K562 (cell line): ENCODE data around the gene SPAG4. TPM values are rescaled to one million over a fixed set of nuclear protein-coding genes. Genes with fewer than 3 reads are reported as not detected.
A peak's percentile ranks its signal among the peaks of the same experiment; 100 is the strongest.

ENCODE experiments used
- ARHGAP35 ChIP-seq: fragments of 450-650 bp; IDR thresholded peaks from 2 replicates; pipeline ENCODE4 v1.6.1; 2018; ENCODE audit not compliant: partially characterized antibody
- FOXA1 ChIP-seq: fragments of 450-650 bp; IDR thresholded peaks from 2 replicates; pipeline ENCODE4 v1.6.1; 2016; ENCODE audit warnings: mild to moderate bottlenecking, borderline replicate concordance
- GATAD2B ChIP-seq: fragments of 450-650 bp; IDR thresholded peaks from 2 replicates; pipeline ENCODE4 v1.6.1; 2017; ENCODE audit warnings: mild to moderate bottlenecking, borderline replicate concordance
- HMG20B ChIP-seq: fragments of 250-450 bp; sonication (Bioruptor Pico); IDR thresholded peaks from 2 replicates; pipeline ENCODE4 v1.5.0; 2021; ENCODE audit warnings: mild to moderate bottlenecking
- HNRNPLL ChIP-seq: fragments of 200-400 bp; formaldehyde crosslinking; IDR thresholded peaks from 2 replicates; pipeline ENCODE4 v1.6.1; 2017; ENCODE audit warnings: low read length, low read depth, mild to moderate bottlenecking; ENCODE audit not compliant: poor library complexity, severe bottlenecking
- MCM3 ChIP-seq: fragments of 450-650 bp; IDR thresholded peaks from 2 replicates; pipeline ENCODE4 v1.6.1; 2016
- THRA ChIP-seq: fragments of 450-650 bp; IDR thresholded peaks from 2 replicates; pipeline ENCODE4 v1.6.1; 2017; ENCODE audit warnings: mild to moderate bottlenecking, moderate library complexity
- TSHZ1 ChIP-seq: fragments of 250-450 bp; sonication (Bioruptor Pico); IDR thresholded peaks from 2 replicates; pipeline ENCODE4 v1.4.0; 2020; ENCODE audit warnings: mild to moderate bottlenecking, moderate library complexity
- U2AF2 ChIP-seq: fragments of 200-400 bp; formaldehyde crosslinking; optimal IDR thresholded peaks from 2 replicates; pipeline ENCODE3; 2017; ENCODE audit warnings: low read depth, mild to moderate bottlenecking, low read length
- ZBTB2 ChIP-seq: fragments of 450-650 bp; IDR thresholded peaks from 2 replicates; pipeline ENCODE4 v1.6.1; 2016; ENCODE audit warnings: antibody characterized with exemption
- ZBTB26 ChIP-seq: fragments of 450-650 bp; formaldehyde crosslinking; IDR thresholded peaks from 2 replicates; pipeline ENCODE4 v1.4.0; 2022; ENCODE audit warnings: missing genetic modification characterization
- ZNF143 ChIP-seq: sonication (generic); formaldehyde crosslinking; IDR thresholded peaks from 2 replicates; pipeline ENCODE4 v1.9.0; 2022; ENCODE audit warnings: mild to moderate bottlenecking, missing genetic modification reagents
- ZNF324 ChIP-seq: fragments of 250-450 bp; sonication (Bioruptor Pico); IDR thresholded peaks from 2 replicates; pipeline ENCODE4 v1.4.0; 2020; ENCODE audit warnings: mild to moderate bottlenecking
- ZNF384 ChIP-seq: IDR thresholded peaks from 2 replicates; pipeline ENCODE4 v1.6.1; 2012; ENCODE audit warnings: low read depth, low read length, improper control_type of control experiment
- ZNF41 ChIP-seq: fragments of 250-450 bp; sonication (Bioruptor Pico); conservative IDR thresholded peaks from 2 replicates; pipeline ENCODE4 v1.4.0; 2020; ENCODE audit warnings: mild to moderate bottlenecking
- ZNF717 ChIP-seq: fragments of 250-450 bp; sonication (Bioruptor Pico); IDR thresholded peaks from 2 replicates; pipeline ENCODE4 v1.5.0; 2021
- ZNF778 ChIP-seq: fragments of 450-650 bp; formaldehyde crosslinking; IDR thresholded peaks from 2 replicates; pipeline ENCODE4 v1.4.0; 2020; ENCODE audit warnings: mild to moderate bottlenecking, moderate library complexity
- polyA plus RNA-seq, 8 experiments: library from polyadenylated mRNA; depleted of rRNA in 4 of 8; stranded (reverse) in 5 of 8; unstranded in 3 of 8; fragments of >200 nt; fragmentation: Nextera tagmentation in 2 of 8; fragmentation: Illumina TruSeq in 1 of 8; extraction: Ambion mirVana in 2 of 8; extraction: Trizol in 1 of 8; gene quantifications; 2 replicates each; pipeline versions ENCODE4 v1.2.1 to v1.2.3, GENCODE V29; 2011 to 2014; ENCODE audit warnings: inconsistent platforms in 1 of 8, missing spikeins in 1 of 8
- total RNA-seq, 7 experiments: library from RNA; depleted of rRNA in 6 of 7; stranded (reverse); fragments of >200 nt in 6 of 7; fragmentation: Illumina TruSeq in 2 of 7; extraction: Trizol in 2 of 7; gene quantifications; 2 replicates each; pipeline versions ENCODE4 v1.2.1 to v1.2.3, GENCODE V29; 2011 to 2021; ENCODE audit warnings: low replicate concordance in 1 of 7
- TF ChIP-seq, protein P1 (sequence below): fragments of 250-450 bp; sonication (Bioruptor Pico); IDR thresholded peaks from 2 replicates; pipeline ENCODE4 v1.9.0; 2021; ENCODE audit warnings: mild to moderate bottlenecking
- TF ChIP-seq, protein P2 (sequence below): sonication (generic); formaldehyde crosslinking; IDR thresholded peaks from 2 replicates; pipeline ENCODE4 v1.8.1; 2023; ENCODE audit warnings: mild to moderate bottlenecking, missing genetic modification reagents, moderate library complexity

SPAG4 gene
- total and polyA plus RNA-seq, 9 of the 15 experiments (the other 6 are each of a cell fraction or from before 2014, with no cell fraction given), result 1.6 to 11.4 (median 4.6) TPM

GRCh38 chr20:35616465-35617396 is 1.1 kb downstream of the SPAG4 start (continued):
- TF ChIP-seq ZNF143 (CRISPR knock-in tag), result 0 out of 2 replicates have a peak, but pooled peaks have one; percentile 39
- no peak for TF ChIP-seq HNRNPLL
- peak; percentile 87 for TF ChIP-seq ZBTB26 (CRISPR knock-in tag)
- TF ChIP-seq ZNF778, result no peak
- TF ChIP-seq MCM3, result no peak
- TF ChIP-seq THRA, result no peak
- no peak for TF ChIP-seq GATAD2B
- TF ChIP-seq, protein P1, sequence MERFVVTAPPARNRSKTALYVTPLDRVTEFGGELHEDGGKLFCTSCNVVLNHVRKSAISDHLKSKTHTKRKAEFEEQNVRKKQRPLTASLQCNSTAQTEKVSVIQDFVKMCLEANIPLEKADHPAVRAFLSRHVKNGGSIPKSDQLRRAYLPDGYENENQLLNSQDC (CRISPR knock-in tag), result no peak
- TF ChIP-seq U2AF2, result no peak
- no peak for TF ChIP-seq TSHZ1 (CRISPR knock-in tag)
- TF ChIP-seq ZNF717 (CRISPR knock-in tag), result no peak
- no peak for TF ChIP-seq ARHGAP35
- TF ChIP-seq HMG20B (CRISPR knock-in tag), result no peak
- 0 out of 2 replicates have a peak, but pooled peaks have one; percentile 30 for TF ChIP-seq ZBTB2
- peak; percentile 86 for TF ChIP-seq ZNF384
- no peak for TF ChIP-seq FOXA1
- TF ChIP-seq ZNF41 (CRISPR knock-in tag), result no peak
- TF ChIP-seq, protein P2, sequence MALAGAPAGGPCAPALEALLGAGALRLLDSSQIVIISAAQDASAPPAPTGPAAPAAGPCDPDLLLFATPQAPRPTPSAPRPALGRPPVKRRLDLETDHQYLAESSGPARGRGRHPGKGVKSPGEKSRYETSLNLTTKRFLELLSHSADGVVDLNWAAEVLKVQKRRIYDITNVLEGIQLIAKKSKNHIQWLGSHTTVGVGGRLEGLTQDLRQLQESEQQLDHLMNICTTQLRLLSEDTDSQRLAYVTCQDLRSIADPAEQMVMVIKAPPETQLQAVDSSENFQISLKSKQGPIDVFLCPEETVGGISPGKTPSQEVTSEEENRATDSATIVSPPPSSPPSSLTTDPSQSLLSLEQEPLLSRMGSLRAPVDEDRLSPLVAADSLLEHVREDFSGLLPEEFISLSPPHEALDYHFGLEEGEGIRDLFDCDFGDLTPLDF (CRISPR knock-in tag), result no peak
- TF ChIP-seq ZNF324 (CRISPR knock-in tag), result no peak
